Measurements from ENCODE around the gene TSPAN18. TPM values are rescaled to one million over a fixed set of nuclear protein-coding genes. Genes with fewer than 3 reads are reported as not detected.

Gene TSPAN18
- total RNA-seq, 2 experiments from 2014 or later = 38.7 to 42.3 TPM

- DNase-seq = no peak
- Mint-ChIP-seq H3K4me3 (no peak overlapping the region), H3K4me1 (no peaks in the 10 kb centered on the region), H3K9me3 (no peaks in the 10 kb centered on the region), H3K36me3 (ENCODE audit: low read depth) (no peaks in the 10 kb centered on the region), H3K27ac (no peak overlapping the region), H3K27me3 (peaks cover 2% of the 10 kb centered on the region)
- POLR2A ChIA-PET = no interaction called here
- CTCF ChIA-PET = interaction anchor here (0.7 to 1.9 kb wide), 4 partner anchors 24 to 145 kb away, joined by 3 to 9 read pairs (median 6); no protein-coding TSS in a partner anchor
Measured at GRCh38 chr11:44960200-44960845, 233.6 kb downstream of the TSPAN18 start.

- CTCF ChIA-PET = no interaction called here
- Mint-ChIP-seq H3K27me3 (peaks cover 2% of the 10 kb centered on the region), H3K9me3 (no peaks in the 10 kb centered on the region), H3K27ac (no peak overlapping the region), H3K4me3 (no peak overlapping the region), H3K4me1 (no peaks in the 10 kb centered on the region), H3K36me3 (ENCODE audit: low read depth) (no peaks in the 10 kb centered on the region)
- no peak for DNase-seq
- POLR2A ChIA-PET = no interaction called here
Measured at GRCh38 chr11:44962464-44962863, 235.7 kb downstream of the TSPAN18 start.

- no peak overlapping the region for H3K4me3 Mint-ChIP-seq
- no peak for DNase-seq
- no peaks in the 10 kb centered on the region for H3K9me3 Mint-ChIP-seq
- CTCF ChIA-PET = interaction anchor here (2.3 kb wide), 1 partner anchor 27 kb away, joined by 5 read pairs; no protein-coding TSS in a partner anchor
- H3K27ac Mint-ChIP-seq = no peak overlapping the region
- no peaks in the 10 kb centered on the region for H3K36me3 Mint-ChIP-seq (ENCODE audit: low read depth)
- POLR2A ChIA-PET = no interaction called here
- peaks cover 2% of the 10 kb centered on the region for H3K27me3 Mint-ChIP-seq
- no peaks in the 10 kb centered on the region for H3K4me1 Mint-ChIP-seq
Measured at GRCh38 chr11:44963136-44963535, 236.4 kb downstream of the TSPAN18 start.

- ChIA-PET CTCF (interaction anchor here (2.3 kb wide), 1 partner anchor 28 kb away, joined by 5 read pairs; no protein-coding TSS in a partner anchor), POLR2A (no interaction called here)
- Mint-ChIP-seq H3K4me3 (no peak overlapping the region), H3K36me3 (ENCODE audit: low read depth) (no peaks in the 10 kb centered on the region), H3K4me1 (no peaks in the 10 kb centered on the region), H3K27me3 (peaks cover under 1% of the 10 kb centered on the region), H3K27ac (no peak overlapping the region), H3K9me3 (no peaks in the 10 kb centered on the region)
- DNase-seq = no peak
Measured at GRCh38 chr11:44963948-44964347, 237.2 kb downstream of the TSPAN18 start.

- ChIA-PET POLR2A (no interaction called here), CTCF (interaction anchor here (2.3 kb wide), 1 partner anchor 28 kb away, joined by 5 read pairs; no protein-coding TSS in a partner anchor)
- Mint-ChIP-seq H3K4me1 (no peaks in the 10 kb centered on the region), H3K27me3 (no peaks in the 10 kb centered on the region), H3K9me3 (no peaks in the 10 kb centered on the region), H3K4me3 (no peak overlapping the region), H3K36me3 (ENCODE audit: low read depth) (no peaks in the 10 kb centered on the region), H3K27ac (no peak overlapping the region)
- no peak for DNase-seq
Measured at GRCh38 chr11:44964526-44965209, 237.9 kb downstream of the TSPAN18 start.

GRCh38 chr11:44966694-44967093, 239.9 kb downstream of the TSPAN18 start:
- no peak for DNase-seq
- H3K27me3 Mint-ChIP-seq = no peaks in the 10 kb centered on the region
- CTCF ChIA-PET = interaction anchor here (1.4 kb wide), 1 partner anchor 139 kb away, joined by 3 read pairs; no protein-coding TSS in a partner anchor
- POLR2A ChIA-PET = no interaction called here
- no peaks in the 10 kb centered on the region for H3K36me3 Mint-ChIP-seq (ENCODE audit: low read depth)
- no peaks in the 10 kb centered on the region for H3K9me3 Mint-ChIP-seq
- no peak overlapping the region for H3K4me3 Mint-ChIP-seq
- no peak overlapping the region for H3K27ac Mint-ChIP-seq
- H3K4me1 Mint-ChIP-seq = no peaks in the 10 kb centered on the region

- Mint-ChIP-seq H3K9me3 (no peaks in the 10 kb centered on the region), H3K27ac (no peak overlapping the region), H3K4me1 (no peaks in the 10 kb centered on the region), H3K36me3 (ENCODE audit: low read depth) (no peaks in the 10 kb centered on the region), H3K27me3 (no peaks in the 10 kb centered on the region), H3K4me3 (no peak overlapping the region)
- ChIA-PET CTCF (interaction anchor here (0.6 to 0.7 kb wide), 2 partner anchors 32 to 56 kb away, joined by 3 read pairs; no protein-coding TSS in a partner anchor), POLR2A (no interaction called here)
- DNase-seq = no peak
Measured at GRCh38 chr11:44967930-44968496, 241.3 kb downstream of the TSPAN18 start.

GRCh38 chr11:44968510-44968909, 241.7 kb downstream of the TSPAN18 start:
- CTCF ChIA-PET = interaction anchor here (0.6 to 0.7 kb wide), 2 partner anchors 32 to 56 kb away, joined by 3 read pairs; no protein-coding TSS in a partner anchor
- Mint-ChIP-seq H3K4me3 (no peak overlapping the region), H3K27me3 (no peaks in the 10 kb centered on the region), H3K9me3 (no peaks in the 10 kb centered on the region), H3K36me3 (ENCODE audit: low read depth) (no peaks in the 10 kb centered on the region), H3K27ac (no peak overlapping the region), H3K4me1 (no peaks in the 10 kb centered on the region)
- DNase-seq = no peak
- POLR2A ChIA-PET = no interaction called here

- H3K27me3 Mint-ChIP-seq = no peaks in the 10 kb centered on the region
- H3K4me3 Mint-ChIP-seq = no peak overlapping the region
- ChIA-PET POLR2A (no interaction called here), CTCF (interaction anchor here (0.8 to 1.0 kb wide), 2 partner anchors 33 to 133 kb away, joined by 3 to 4 read pairs; no protein-coding TSS in a partner anchor)
- no peaks in the 10 kb centered on the region for H3K36me3 Mint-ChIP-seq (ENCODE audit: low read depth)
- no peaks in the 10 kb centered on the region for H3K9me3 Mint-ChIP-seq
- H3K4me1 Mint-ChIP-seq = peaks cover 2% of the 10 kb centered on the region
- DNase-seq = no peak
- H3K27ac Mint-ChIP-seq = no peak overlapping the region
Measured at GRCh38 chr11:44969651-44970252, 243.0 kb downstream of the TSPAN18 start.

- ChIA-PET CTCF (no interaction called here), POLR2A (no interaction called here)
- Mint-ChIP-seq H3K36me3 (ENCODE audit: low read depth) (no peaks in the 10 kb centered on the region), H3K27ac (no peak overlapping the region), H3K4me1 (peaks cover 2% of the 10 kb centered on the region), H3K9me3 (no peaks in the 10 kb centered on the region), H3K4me3 (no peak overlapping the region), H3K27me3 (no peaks in the 10 kb centered on the region)
- no peak for DNase-seq
Measured at GRCh38 chr11:44970293-44970692, 243.5 kb downstream of the TSPAN18 start.

GRCh38 chr11:44971185-44971584, 244.4 kb downstream of the TSPAN18 start:
- no peaks in the 10 kb centered on the region for H3K36me3 Mint-ChIP-seq (ENCODE audit: low read depth)
- H3K4me1 Mint-ChIP-seq = peaks cover 2% of the 10 kb centered on the region
- H3K9me3 Mint-ChIP-seq = no peaks in the 10 kb centered on the region
- ChIA-PET CTCF (no interaction called here), POLR2A (no interaction called here)
- H3K27me3 Mint-ChIP-seq = no peaks in the 10 kb centered on the region
- H3K4me3 Mint-ChIP-seq = no peak overlapping the region
- no peak overlapping the region for H3K27ac Mint-ChIP-seq
- no peak for DNase-seq

- Mint-ChIP-seq H3K4me1 (peaks cover 2% of the 10 kb centered on the region), H3K4me3 (no peak overlapping the region), H3K27me3 (peaks cover 2% of the 10 kb centered on the region), H3K27ac (no peak overlapping the region), H3K9me3 (no peaks in the 10 kb centered on the region), H3K36me3 (ENCODE audit: low read depth) (no peaks in the 10 kb centered on the region)
- DNase-seq = no peak
- ChIA-PET POLR2A (no interaction called here), CTCF (no interaction called here)
Measured at GRCh38 chr11:44972746-44973435, 246.1 kb downstream of the TSPAN18 start.

Measured in activated CD4-positive, alpha-beta memory T cell treated with anti-CD3 and anti-CD28 coated beads, Interleukin-2, amount 10 ng/mL, durations not matched to agents 7 days and 5 days (primary cell).